Trophoblast cell (in vitro differentiated cells and primary cell): ENCODE results near the gene CREB5.

Source experiments
- DNase-seq, 2 donors: peaks; one replicate each; pipeline ENCODE4 v3.0.0-alpha.2; 2016
- H2AFZ ChIP-seq: 2 replicates; pipeline ENCODE4 v1.6.1; 2013; ENCODE audit warnings: low read length, moderate library complexity, mild to moderate bottlenecking; ENCODE audit not compliant: insufficient read depth, poor library complexity
- H2AK5ac ChIP-seq: 2 replicates; pipeline ENCODE4 v1.6.1; 2013; ENCODE audit warnings: mild to moderate bottlenecking, low read length
- H2BK120ac ChIP-seq: 2 replicates; pipeline ENCODE4 v1.6.1; 2013; ENCODE audit warnings: low read length, mild to moderate bottlenecking, moderate library complexity; ENCODE audit not compliant: insufficient read depth, poor library complexity
- H2BK12ac ChIP-seq: 2 replicates; pipeline ENCODE4 v1.6.1; 2013; ENCODE audit warnings: mild to moderate bottlenecking, low read length, moderate library complexity
- H2BK5ac ChIP-seq: 2 replicates; pipeline ENCODE4 v1.6.1; 2013; ENCODE audit warnings: low read length, low read depth, moderate library complexity, mild to moderate bottlenecking; ENCODE audit not compliant: poor library complexity
- H3K14ac ChIP-seq: 2 replicates; pipeline ENCODE4 v1.6.1; 2013; ENCODE audit warnings: mild to moderate bottlenecking, low read length
- H3K18ac ChIP-seq: 2 replicates; pipeline ENCODE4 v1.6.1; 2013; ENCODE audit warnings: mild to moderate bottlenecking, low read length
- H3K23ac ChIP-seq: 2 replicates; pipeline ENCODE4 v1.6.1; 2013; ENCODE audit warnings: low read length
- H3K27ac ChIP-seq: 2 replicates; pipeline ENCODE4 v1.5.1; 2013; ENCODE audit warnings: low read depth, mild to moderate bottlenecking, inconsistent platforms, low read length, moderate library complexity
- H3K27me3 ChIP-seq: 2 replicates; pipeline ENCODE4 v1.6.1; 2013; ENCODE audit warnings: inconsistent platforms, mild to moderate bottlenecking, low read length, moderate library complexity; ENCODE audit not compliant: insufficient read depth
- H3K36me3 ChIP-seq, 2 experiments: 1 replicate in 1 of 2; 2 replicates in 1 of 2; pipeline ENCODE4 v1.6.1; 2013; ENCODE audit warnings: low read length in 2 of 2, mild to moderate bottlenecking in 2 of 2, moderate library complexity in 1 of 2; ENCODE audit not compliant: insufficient read depth in 2 of 2, control insufficient read depth in 1 of 2
- H3K4ac ChIP-seq: 2 replicates; pipeline ENCODE4 v1.6.1; 2013; ENCODE audit warnings: low read depth, mild to moderate bottlenecking, low read length, moderate library complexity
- H3K4me1 ChIP-seq, 2 experiments: 1 replicate in 1 of 2; 2 replicates in 1 of 2; pipeline ENCODE4 v1.6.1; 2013; ENCODE audit warnings: low read length in 2 of 2, mild to moderate bottlenecking in 2 of 2, moderate library complexity in 1 of 2; ENCODE audit not compliant: insufficient read depth in 2 of 2, control insufficient read depth in 1 of 2
- H3K4me2 ChIP-seq: 2 replicates; pipeline ENCODE4 v1.6.1; 2013; ENCODE audit warnings: inconsistent platforms, mild to moderate bottlenecking, low read length, moderate library complexity
- H3K4me3 ChIP-seq: 2 replicates; pipeline ENCODE4 v1.5.1; 2013; ENCODE audit warnings: mild to moderate bottlenecking, low read depth, low read length, inconsistent platforms
- H3K79me1 ChIP-seq: one replicate; pipeline ENCODE4 v1.6.1; 2013; ENCODE audit warnings: low read length
- H3K79me2 ChIP-seq: 2 replicates; pipeline ENCODE4 v1.6.1; 2013; ENCODE audit warnings: low read length, mild to moderate bottlenecking; ENCODE audit not compliant: control insufficient read depth, insufficient read depth, poor library complexity
- H3K9ac ChIP-seq: 2 replicates; pipeline ENCODE4 v1.6.1; 2013; ENCODE audit warnings: mild to moderate bottlenecking, low read length
- H3K9me3 ChIP-seq: 2 replicates; pipeline ENCODE4 v1.6.1; 2013; ENCODE audit warnings: low read depth, mild to moderate bottlenecking, control low read depth, inconsistent platforms, low read length; ENCODE audit not compliant: insufficient read depth
- H4K12ac ChIP-seq: 2 replicates; pipeline ENCODE4 v1.6.1; 2013; ENCODE audit warnings: low read depth, mild to moderate bottlenecking, low read length, moderate library complexity
- H4K8ac ChIP-seq: 2 replicates; pipeline ENCODE4 v1.6.1; 2013; ENCODE audit warnings: low read depth, mild to moderate bottlenecking, low read length, moderate library complexity
- H4K91ac ChIP-seq: one replicate; pipeline ENCODE4 v1.6.1; 2013; ENCODE audit warnings: low read depth, mild to moderate bottlenecking, low read length, moderate library complexity
- WGBS: extraction: QIAGEN DNeasy Blood & Tissue Kit; methylation state at CpG from one replicate; pipeline ENCODE4 v1.1.7; 2013; ENCODE audit warnings: missing lambda C conversion rate; ENCODE audit not compliant: insufficient read length, insufficient coverage; ENCODE audit errors: extremely low coverage; 5-methylcytosine and 5-hydroxymethylcytosine counted together

CREB5 gene

DNA sequence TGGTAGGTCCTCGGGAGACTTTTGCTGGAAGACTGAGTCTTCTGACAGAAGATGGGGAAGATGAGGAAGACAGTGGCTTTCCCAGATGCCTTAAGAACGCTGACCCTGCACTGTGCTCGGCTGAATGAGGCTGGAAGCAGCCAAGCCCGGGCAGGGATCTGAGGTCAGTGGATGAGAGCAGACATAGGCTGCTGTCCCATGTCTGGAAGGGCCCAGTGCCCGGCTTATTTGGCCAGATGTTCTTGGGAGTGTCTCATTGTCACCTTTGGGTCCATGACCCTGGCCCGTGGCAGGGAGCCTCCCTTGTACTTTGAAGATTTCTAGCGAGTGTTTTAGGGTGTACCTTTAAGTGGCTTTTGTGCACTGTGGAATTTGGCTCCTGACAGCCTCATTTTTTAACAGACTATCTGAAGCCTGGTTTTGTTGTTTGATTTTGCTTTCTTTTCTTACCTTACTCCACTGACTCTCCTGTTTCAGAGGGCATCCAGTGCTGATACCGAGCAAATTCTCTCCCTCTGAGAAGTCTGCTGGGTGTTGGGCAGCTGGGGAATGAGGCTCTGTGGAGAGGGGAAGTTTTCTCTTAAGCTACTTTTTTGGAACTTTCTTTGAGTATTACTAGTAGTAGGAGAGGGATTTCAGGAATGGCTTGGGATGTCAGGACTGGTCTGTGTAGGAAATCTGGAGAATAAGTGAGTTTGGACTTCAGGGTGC is 61.4 kb downstream of the CREB5 start:
- H3K14ac ChIP-seq, result no peak overlapping the region
- no peak overlapping the region for H4K91ac ChIP-seq
- H4K8ac ChIP-seq, result no peak overlapping the region
- no peak overlapping the region for H3K18ac ChIP-seq
- no peaks in the 10 kb centered on the region for H3K9me3 ChIP-seq
- H3K27ac ChIP-seq, result no peak overlapping the region
- no peak overlapping the region for H3K4ac ChIP-seq
- no peak overlapping the region for H2BK12ac ChIP-seq
- no peaks in the 10 kb centered on the region for H3K4me1 ChIP-seq
- no peak overlapping the region for H2BK120ac ChIP-seq
- no peak overlapping the region for H3K23ac ChIP-seq
- H3K4me2 ChIP-seq, result no peak overlapping the region
- no peak overlapping the region for H2AFZ ChIP-seq
- no peak overlapping the region for H3K4me3 ChIP-seq
- no peak overlapping the region for H2AK5ac ChIP-seq
- H3K36me3 ChIP-seq, result no peaks in the 10 kb centered on the region
- no peak for DNase-seq
- no peak overlapping the region for H2BK5ac ChIP-seq
- WGBS, result no CpG with 5 or more reads among the region's 8 CpGs
- H3K79me2 ChIP-seq, result no peaks in the 10 kb centered on the region
- no peak overlapping the region for H4K12ac ChIP-seq
- no peaks in the 10 kb centered on the region for H3K79me1 ChIP-seq
- H3K9ac ChIP-seq, result no peak overlapping the region
- no peaks in the 10 kb centered on the region for H3K27me3 ChIP-seq

DNA sequence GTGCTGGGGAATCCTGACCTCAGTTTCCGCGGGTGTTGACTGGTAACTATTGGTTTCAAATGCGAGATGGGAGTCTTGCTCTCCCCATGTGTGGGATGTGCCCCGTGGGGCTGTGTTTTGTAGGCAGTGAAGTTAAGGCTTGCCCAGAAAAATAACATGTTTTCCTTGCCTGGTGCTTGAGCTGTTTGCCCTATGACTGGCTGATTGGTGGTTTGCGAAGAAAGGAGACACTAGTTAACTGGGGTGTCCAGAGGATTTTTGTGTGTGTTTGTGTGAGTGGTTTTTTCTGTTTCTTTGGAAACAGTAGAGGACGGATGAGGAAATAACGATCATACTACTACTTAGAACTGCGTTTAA is 61.9 kb downstream of the CREB5 start:
- no peak overlapping the region for H4K91ac ChIP-seq
- no peaks in the 10 kb centered on the region for H3K79me2 ChIP-seq
- no peak overlapping the region for H2BK120ac ChIP-seq
- no peak overlapping the region for H2BK12ac ChIP-seq
- H3K36me3 ChIP-seq, result no peaks in the 10 kb centered on the region
- H3K4me3 ChIP-seq, result no peak overlapping the region
- WGBS, result no CpG with 5 or more reads among the region's 8 CpGs
- no peak overlapping the region for H3K23ac ChIP-seq
- no peak overlapping the region for H3K4me2 ChIP-seq
- H3K18ac ChIP-seq, result no peak overlapping the region
- H3K9ac ChIP-seq, result no peak overlapping the region
- no peak overlapping the region for H3K27ac ChIP-seq
- no peaks in the 10 kb centered on the region for H3K27me3 ChIP-seq
- H2BK5ac ChIP-seq, result no peak overlapping the region
- H4K12ac ChIP-seq, result no peak overlapping the region
- H3K9me3 ChIP-seq, result no peaks in the 10 kb centered on the region
- H2AFZ ChIP-seq, result no peak overlapping the region
- H4K8ac ChIP-seq, result no peak overlapping the region
- H3K4me1 ChIP-seq, result no peaks in the 10 kb centered on the region
- H2AK5ac ChIP-seq, result no peak overlapping the region
- no peak overlapping the region for H3K14ac ChIP-seq
- no peaks in the 10 kb centered on the region for H3K79me1 ChIP-seq
- no peak overlapping the region for H3K4ac ChIP-seq
- DNase-seq, result no peak

DNA sequence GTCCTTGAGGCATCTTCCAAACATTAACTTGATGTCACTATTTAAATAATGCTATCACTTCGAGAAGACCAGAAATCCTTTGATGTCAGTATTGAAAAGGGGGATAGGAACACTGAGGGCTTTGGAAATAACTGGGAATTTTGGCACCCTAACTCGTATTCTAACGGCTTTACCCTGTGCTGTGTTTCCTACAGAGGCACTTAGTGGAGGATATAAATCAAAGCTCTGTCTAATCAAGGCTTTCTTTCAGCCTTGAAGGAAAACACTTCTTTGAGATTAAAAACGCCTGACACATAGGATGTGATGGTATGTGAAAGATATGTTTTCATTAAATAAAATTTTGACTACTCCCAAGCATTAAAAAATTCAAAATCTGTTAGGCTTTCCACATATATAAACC is 62.3 kb downstream of the CREB5 start:
- no peak overlapping the region for H4K91ac ChIP-seq
- H3K9me3 ChIP-seq, result no peaks in the 10 kb centered on the region
- no peaks in the 10 kb centered on the region for H3K27me3 ChIP-seq
- no peak overlapping the region for H2BK5ac ChIP-seq
- H3K4me1 ChIP-seq, result no peaks in the 10 kb centered on the region
- H3K79me2 ChIP-seq, result no peaks in the 10 kb centered on the region
- no peak overlapping the region for H3K23ac ChIP-seq
- H3K14ac ChIP-seq, result no peak overlapping the region
- no peak overlapping the region for H2BK12ac ChIP-seq
- H2BK120ac ChIP-seq, result no peak overlapping the region
- H3K79me1 ChIP-seq, result no peaks in the 10 kb centered on the region
- H3K36me3 ChIP-seq, result no peaks in the 10 kb centered on the region
- no CpG with 5 or more reads among the region's 4 CpGs for WGBS
- no peak overlapping the region for H3K27ac ChIP-seq
- no peak overlapping the region for H3K4me2 ChIP-seq
- no peak overlapping the region for H3K4ac ChIP-seq
- H4K12ac ChIP-seq, result no peak overlapping the region
- no peak overlapping the region for H3K9ac ChIP-seq
- H3K18ac ChIP-seq, result no peak overlapping the region
- DNase-seq, result no peak
- no peak overlapping the region for H3K4me3 ChIP-seq
- no peak overlapping the region for H2AK5ac ChIP-seq
- no peak overlapping the region for H4K8ac ChIP-seq
- no peak overlapping the region for H2AFZ ChIP-seq

DNA sequence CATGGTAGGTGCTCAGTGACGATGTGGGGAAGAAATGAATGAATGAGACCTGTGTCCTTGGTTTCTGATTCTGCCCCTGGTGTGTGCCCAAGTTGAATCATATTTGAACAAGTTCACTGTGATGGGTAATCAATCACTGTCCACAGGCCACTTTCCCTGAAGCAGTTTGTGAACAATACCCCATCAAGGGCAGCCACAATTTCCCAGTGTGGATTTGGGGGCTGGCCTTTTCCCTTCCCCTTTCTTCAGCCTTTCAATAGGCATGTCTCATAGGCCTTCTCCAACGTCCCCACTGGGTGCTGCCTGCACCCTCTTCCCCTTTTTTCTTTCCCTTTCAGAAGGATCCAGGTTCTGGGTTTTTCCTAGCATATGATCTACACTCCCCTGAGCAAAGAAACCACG is 64.7 kb downstream of the CREB5 start:
- peak in 1 of 2 donors; percentile 15 for DNase-seq
- H3K4me3 ChIP-seq, result no peak overlapping the region
- no peaks in the 10 kb centered on the region for H3K36me3 ChIP-seq
- H4K12ac ChIP-seq, result no peak overlapping the region
- H2AK5ac ChIP-seq, result no peak overlapping the region
- no peak overlapping the region for H3K4ac ChIP-seq
- H3K18ac ChIP-seq, result no peak overlapping the region
- no CpG with 5 or more reads among the region's 3 CpGs for WGBS
- H3K79me1 ChIP-seq, result no peaks in the 10 kb centered on the region
- no peaks in the 10 kb centered on the region for H3K27me3 ChIP-seq
- H4K91ac ChIP-seq, result no peak overlapping the region
- H2AFZ ChIP-seq, result no peak overlapping the region
- no peak overlapping the region for H3K27ac ChIP-seq
- H2BK5ac ChIP-seq, result no peak overlapping the region
- no peaks in the 10 kb centered on the region for H3K79me2 ChIP-seq
- H2BK12ac ChIP-seq, result no peak overlapping the region
- no peak overlapping the region for H2BK120ac ChIP-seq
- H4K8ac ChIP-seq, result no peak overlapping the region
- no peaks in the 10 kb centered on the region for H3K9me3 ChIP-seq
- no peak overlapping the region for H3K9ac ChIP-seq
- no peak overlapping the region for H3K14ac ChIP-seq
- H3K4me2 ChIP-seq, result no peak overlapping the region
- no peak overlapping the region for H3K23ac ChIP-seq
- H3K4me1 ChIP-seq, result peaks cover 0 to 5% of the 10 kb centered on the region in 2 experiments
